ENCODE data around the gene ATXN7L1.

DNA sequence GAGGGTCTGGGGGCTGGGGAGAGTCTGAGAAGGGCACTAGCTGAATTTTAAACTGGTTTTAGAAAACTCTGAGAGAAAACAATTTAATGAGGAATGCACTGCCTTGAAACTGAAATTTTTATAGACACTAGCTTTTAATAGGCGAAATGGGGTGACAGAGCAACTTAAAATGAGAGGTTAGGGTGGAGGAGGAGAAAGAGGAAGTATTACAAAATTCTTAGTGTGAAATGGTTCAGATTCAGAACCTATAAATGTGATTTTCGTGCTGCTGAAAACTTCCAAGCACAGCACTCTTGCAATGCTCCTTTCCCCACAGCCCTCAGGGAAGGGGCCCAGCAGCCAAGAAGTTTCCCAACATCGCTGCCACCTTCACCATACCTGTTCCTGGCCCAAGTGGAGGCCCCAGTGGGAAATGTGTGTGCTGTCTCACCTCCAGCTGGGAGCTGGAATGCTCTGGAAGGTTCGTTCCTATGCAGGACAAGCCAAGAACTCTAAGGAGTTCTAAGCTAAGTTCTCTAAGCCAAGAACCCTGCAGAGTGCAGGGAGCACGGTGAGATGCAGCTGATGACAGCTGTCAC is 60.0 kb downstream of the ATXN7L1 start:
- TF ChIP-seq, protein P1, sequence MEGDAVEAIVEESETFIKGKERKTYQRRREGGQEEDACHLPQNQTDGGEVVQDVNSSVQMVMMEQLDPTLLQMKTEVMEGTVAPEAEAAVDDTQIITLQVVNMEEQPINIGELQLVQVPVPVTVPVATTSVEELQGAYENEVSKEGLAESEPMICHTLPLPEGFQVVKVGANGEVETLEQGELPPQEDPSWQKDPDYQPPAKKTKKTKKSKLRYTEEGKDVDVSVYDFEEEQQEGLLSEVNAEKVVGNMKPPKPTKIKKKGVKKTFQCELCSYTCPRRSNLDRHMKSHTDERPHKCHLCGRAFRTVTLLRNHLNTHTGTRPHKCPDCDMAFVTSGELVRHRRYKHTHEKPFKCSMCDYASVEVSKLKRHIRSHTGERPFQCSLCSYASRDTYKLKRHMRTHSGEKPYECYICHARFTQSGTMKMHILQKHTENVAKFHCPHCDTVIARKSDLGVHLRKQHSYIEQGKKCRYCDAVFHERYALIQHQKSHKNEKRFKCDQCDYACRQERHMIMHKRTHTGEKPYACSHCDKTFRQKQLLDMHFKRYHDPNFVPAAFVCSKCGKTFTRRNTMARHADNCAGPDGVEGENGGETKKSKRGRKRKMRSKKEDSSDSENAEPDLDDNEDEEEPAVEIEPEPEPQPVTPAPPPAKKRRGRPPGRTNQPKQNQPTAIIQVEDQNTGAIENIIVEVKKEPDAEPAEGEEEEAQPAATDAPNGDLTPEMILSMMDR (IDR thresholded peaks at IDR 0.05) = no peak
- no peak for TF ChIP-seq POLR2A (IDR thresholded peaks at IDR 0.05)
